Stimulated activated CD4-positive, alpha-beta T cell treated with anti-CD3 and anti-CD28 coated beads, Interleukin-15, amount 100 ng/mL, for 1 hour (primary cell): ENCODE measurements around the gene DCP1A.
"Not testable (repeated sequence)": the region's sequence is repeated elsewhere in the genome, so short reads cannot be mapped to it uniquely, and the experiment has no call there.

ENCODE experiments used
- DNase-seq, 2 donors: peaks; one replicate each; pipeline ENCODE4 v3.0.0-alpha.2; 2020; ENCODE audit warnings: low read depth in 1 of 2, low spot score in 1 of 2

Gene DCP1A

GRCh38 chr3:53329897-53330296 is 17.4 kb downstream of the DCP1A start:
- DNase-seq: no peak

GRCh38 chr3:53328746-53329145 is 18.6 kb downstream of the DCP1A start:
- no peak for DNase-seq

- not testable (repeated sequence) for DNase-seq
Observed at GRCh38 chr3:53327986-53328385, 19.4 kb downstream of the DCP1A start.

- no peak for DNase-seq
Observed at GRCh38 chr3:53324105-53324504, 23.2 kb downstream of the DCP1A start.

GRCh38 chr3:53320697-53321096 is 26.6 kb downstream of the DCP1A start:
- DNase-seq: no peak

GRCh38 chr3:53318522-53318921 is 28.8 kb downstream of the DCP1A start:
- DNase-seq: no peak

GRCh38 chr3:53312832-53313231 is 34.5 kb downstream of the DCP1A start:
- DNase-seq: no peak

GRCh38 chr3:53311882-53312281 is 35.5 kb downstream of the DCP1A start:
- no peak for DNase-seq

- DNase-seq: no peak
Observed at GRCh38 chr3:53303957-53304356, 43.4 kb downstream of the DCP1A start.

GRCh38 chr3:53303549-53303948 is 43.8 kb downstream of the DCP1A start:
- DNase-seq: no peak

- DNase-seq: no peak
Observed at GRCh38 chr3:53300826-53301225, 46.5 kb downstream of the DCP1A start.

GRCh38 chr3:53299611-53300023 is 47.7 kb downstream of the DCP1A start:
- DNase-seq: not testable (repeated sequence)

GRCh38 chr3:53295410-53295809 is 51.9 kb downstream of the DCP1A start:
- no peak for DNase-seq

- no peak for DNase-seq
Observed at GRCh38 chr3:53293867-53294266, 53.5 kb downstream of the DCP1A start.

GRCh38 chr3:53288214-53288613 is 59.1 kb downstream of the DCP1A start:
- DNase-seq: no peak

- no peak for DNase-seq
Observed at GRCh38 chr3:53287131-53287629, 60.2 kb downstream of the DCP1A start.

- DNase-seq: no peak
Observed at GRCh38 chr3:53286727-53287126, 60.6 kb downstream of the DCP1A start.

GRCh38 chr3:53282581-53282980 is 64.8 kb downstream of the DCP1A start:
- no peak for DNase-seq

- no peak for DNase-seq
Observed at GRCh38 chr3:53278667-53279066, 68.7 kb downstream of the DCP1A start.

- DNase-seq: no peak
Observed at GRCh38 chr3:53274938-53275605, 72.3 kb downstream of the DCP1A start.

GRCh38 chr3:53273146-53273670 is 74.1 kb downstream of the DCP1A start:
- DNase-seq: no peak

- no peak for DNase-seq
Observed at GRCh38 chr3:53269888-53270880, 77.2 kb downstream of the DCP1A start.
